GM23248 (cell line): ENCODE measurements around the gene SPATA3.

Source experiments
- EZH2 ChIP-seq: fragments of 200-600 bp; sonication (generic); IDR thresholded peaks from 2 replicates; pipeline ENCODE4 v1.6.1; 2018; ENCODE audit warnings: antibody characterized with exemption, mild to moderate bottlenecking; ENCODE audit not compliant: insufficient read depth, poor library complexity, severe bottlenecking
- EZH2phosphoT487 ChIP-seq: fragments of 200-600 bp; sonication (generic); IDR thresholded peaks from 2 replicates; pipeline ENCODE4 v1.6.1; 2018; ENCODE audit warnings: antibody characterized with exemption, moderate library complexity, mild to moderate bottlenecking, low read depth; ENCODE audit not compliant: insufficient read depth

DNA sequence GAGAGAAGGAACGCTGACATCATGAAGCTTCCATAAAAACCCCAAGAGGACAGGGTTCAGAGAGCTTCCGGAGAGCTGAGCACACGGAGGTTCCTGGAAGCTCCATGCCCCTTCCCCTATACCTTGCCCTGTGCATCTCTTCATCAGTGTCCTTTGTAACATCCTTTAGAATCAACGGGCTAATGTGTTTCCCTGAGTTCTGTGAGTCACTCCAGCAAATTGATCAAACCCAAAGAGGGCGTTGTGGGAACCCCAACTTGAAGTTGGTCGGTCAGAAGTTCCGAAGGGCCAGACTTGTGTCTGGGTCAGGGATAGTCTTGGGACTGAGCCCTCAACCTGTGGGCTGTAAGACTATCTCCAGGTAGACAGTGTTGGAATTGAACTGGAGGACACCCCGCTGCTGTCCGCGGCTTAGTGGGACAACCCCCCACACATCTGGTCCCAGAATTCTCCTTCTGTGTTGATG lies 45.0 kb upstream of the SPATA3 start:
- TF ChIP-seq EZH2phosphoT487 = no peak
- no peak for TF ChIP-seq EZH2
